HepG2 (cell line): Measurements from ENCODE around the gene CHRNB1. TPM values are rescaled to one million over a fixed set of nuclear protein-coding genes. Genes with fewer than 3 reads are reported as not detected.

Experiments
- GABPB1 ChIP-seq: IDR thresholded peaks from 2 replicates; pipeline ENCODE4 v1.6.1; 2016; ENCODE audit warnings: mild to moderate bottlenecking, missing genetic modification reagents, moderate library complexity, missing compliant biosample characterization
- MED1 ChIP-seq: sonication (generic); formaldehyde crosslinking; IDR thresholded peaks from 2 replicates; pipeline ENCODE4 v1.4.0; 2020; ENCODE audit warnings: missing genetic modification reagents
- POLR2A ChIP-seq, 2 experiments: IDR thresholded peaks; 2 replicates each; pipeline ENCODE4 v1.6.1; 2011; ENCODE audit warnings: low read depth in 2 of 2, low read length in 2 of 2, mild to moderate bottlenecking in 1 of 2, moderate library complexity in 1 of 2; ENCODE audit not compliant: insufficient read depth in 1 of 2
- ZFX ChIP-seq: sonication (generic); formaldehyde crosslinking; IDR thresholded peaks from 2 replicates; pipeline ENCODE4 v1.4.0; 2020; ENCODE audit warnings: mild to moderate bottlenecking, low read depth, missing genetic modification reagents, moderate library complexity
- ZNF496 ChIP-seq: sonication (generic); formaldehyde crosslinking; IDR thresholded peaks from 2 replicates; pipeline ENCODE4 v1.8.1; 2023; ENCODE audit warnings: mild to moderate bottlenecking, moderate library complexity, missing genetic modification reagents; ENCODE audit not compliant: insufficient replicate concordance
- polyA plus RNA-seq, 8 experiments: library from polyadenylated mRNA; depleted of rRNA in 3 of 8; stranded (reverse) in 7 of 8; unstranded in 1 of 8; fragments of >200 nt; fragmentation: Illumina TruSeq in 4 of 8; extraction: Trizol in 4 of 8; gene quantifications; 2 replicates each; pipeline versions ENCODE4 v1.2.1 to v1.2.3, GENCODE V29; 2011 to 2016; ENCODE audit warnings: low read depth in 4 of 8, missing spikeins in 1 of 8, mixed read lengths in 1 of 8; ENCODE audit not compliant: insufficient read depth in 1 of 8
- total RNA-seq, 5 experiments: library from RNA; depleted of rRNA; stranded (reverse); fragments of >200 nt; fragmentation: Illumina TruSeq; extraction: Trizol; gene quantifications; 2 replicates each; pipeline ENCODE4 v1.2.3, GENCODE V29; 2016; ENCODE audit warnings: low read depth in 1 of 5
- TF ChIP-seq, protein P1 (sequence below): sonication (generic); formaldehyde crosslinking; IDR thresholded peaks from 2 replicates; pipeline ENCODE4 v1.4.0; 2020; ENCODE audit warnings: missing genetic modification reagents
- TF ChIP-seq, protein P2 (sequence below): sonication (generic); formaldehyde crosslinking; IDR thresholded peaks from 2 replicates; pipeline ENCODE4 v1.8.0; 2022; ENCODE audit warnings: mild to moderate bottlenecking, missing genetic modification reagents, moderate library complexity
- TF ChIP-seq, protein P3 (sequence below): sonication (generic); formaldehyde crosslinking; IDR thresholded peaks from 2 replicates; pipeline ENCODE4 v1.4.0; 2020; ENCODE audit warnings: missing genetic modification reagents, mild to moderate bottlenecking, borderline replicate concordance
- TF ChIP-seq, protein P4 (sequence below): sonication (generic); formaldehyde crosslinking; IDR thresholded peaks from 2 replicates; pipeline ENCODE4 v1.9.0; 2021; ENCODE audit warnings: missing genetic modification reagents, borderline replicate concordance
- TF ChIP-seq, protein P5 (sequence below): sonication (generic); formaldehyde crosslinking; IDR thresholded peaks from 2 replicates; pipeline ENCODE4 v1.4.0; 2020; ENCODE audit warnings: missing genetic modification reagents
- TF ChIP-seq, protein P6 (sequence below): sonication (generic); formaldehyde crosslinking; IDR thresholded peaks from 2 replicates; pipeline ENCODE4 v1.4.0; 2020; ENCODE audit warnings: missing genetic modification reagents
- TF ChIP-seq, protein P7 (sequence below): IDR thresholded peaks from 2 replicates; pipeline ENCODE4 v1.6.1; 2018; ENCODE audit warnings: missing genetic modification reagents, mild to moderate bottlenecking, missing compliant biosample characterization

CHRNB1 gene
- total and polyA plus RNA-seq, 2 of the 13 experiments (the other 11 are each of a cell fraction or from before 2014, with no cell fraction given) = 5.4 to 33.7 TPM

DNA sequence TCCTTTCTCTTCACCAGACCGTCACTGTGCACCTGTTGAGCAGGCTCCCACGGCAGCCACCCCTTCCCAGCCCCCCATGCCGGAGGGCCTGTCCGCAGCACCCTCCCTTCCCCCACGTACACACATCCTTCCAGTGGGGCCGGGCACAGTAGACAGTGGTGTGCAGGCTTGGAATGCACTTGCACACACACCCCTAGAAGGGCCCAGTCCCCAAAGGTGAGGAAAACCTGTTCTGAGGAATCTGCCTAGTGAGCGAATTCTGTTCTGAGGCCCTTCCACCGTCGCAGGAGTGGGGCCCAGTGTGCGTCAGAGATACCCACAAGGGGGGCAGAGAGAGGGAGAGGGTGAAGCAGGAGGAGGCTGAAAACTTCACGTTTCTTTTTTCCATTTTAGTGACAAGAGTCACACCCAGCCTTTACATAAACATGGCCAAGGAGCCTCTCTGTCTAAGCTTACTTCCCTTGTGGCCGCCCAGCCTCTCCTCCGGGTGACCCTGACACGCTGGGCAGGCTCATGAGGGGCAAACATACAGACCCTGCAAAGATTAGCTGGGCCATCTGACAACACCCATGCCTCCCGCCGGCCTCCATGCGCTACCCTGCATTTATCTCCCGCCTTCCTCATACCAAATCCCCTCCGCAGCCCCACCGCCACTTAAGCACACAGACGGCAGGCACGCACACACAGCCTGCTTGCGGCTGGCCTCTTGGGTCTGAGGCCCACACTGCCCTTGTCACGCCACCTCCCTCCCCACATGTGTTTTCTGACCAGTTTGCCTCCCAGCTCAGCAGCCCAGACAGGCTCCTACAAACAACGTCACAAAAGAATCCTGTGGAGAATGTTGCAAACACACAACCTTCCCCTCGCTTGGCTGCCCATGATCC lies 32.8 kb downstream of the CHRNB1 start (continued):
- TF ChIP-seq, protein P1, sequence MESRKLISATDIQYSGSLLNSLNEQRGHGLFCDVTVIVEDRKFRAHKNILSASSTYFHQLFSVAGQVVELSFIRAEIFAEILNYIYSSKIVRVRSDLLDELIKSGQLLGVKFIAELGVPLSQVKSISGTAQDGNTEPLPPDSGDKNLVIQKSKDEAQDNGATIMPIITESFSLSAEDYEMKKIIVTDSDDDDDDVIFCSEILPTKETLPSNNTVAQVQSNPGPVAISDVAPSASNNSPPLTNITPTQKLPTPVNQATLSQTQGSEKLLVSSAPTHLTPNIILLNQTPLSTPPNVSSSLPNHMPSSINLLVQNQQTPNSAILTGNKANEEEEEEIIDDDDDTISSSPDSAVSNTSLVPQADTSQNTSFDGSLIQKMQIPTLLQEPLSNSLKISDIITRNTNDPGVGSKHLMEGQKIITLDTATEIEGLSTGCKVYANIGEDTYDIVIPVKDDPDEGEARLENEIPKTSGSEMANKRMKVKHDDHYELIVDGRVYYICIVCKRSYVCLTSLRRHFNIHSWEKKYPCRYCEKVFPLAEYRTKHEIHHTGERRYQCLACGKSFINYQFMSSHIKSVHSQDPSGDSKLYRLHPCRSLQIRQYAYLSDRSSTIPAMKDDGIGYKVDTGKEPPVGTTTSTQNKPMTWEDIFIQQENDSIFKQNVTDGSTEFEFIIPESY (CRISPR knock-in tag) = peak; percentile 33; the same call in 1 of the 2 replicates
- TF ChIP-seq, protein P2, sequence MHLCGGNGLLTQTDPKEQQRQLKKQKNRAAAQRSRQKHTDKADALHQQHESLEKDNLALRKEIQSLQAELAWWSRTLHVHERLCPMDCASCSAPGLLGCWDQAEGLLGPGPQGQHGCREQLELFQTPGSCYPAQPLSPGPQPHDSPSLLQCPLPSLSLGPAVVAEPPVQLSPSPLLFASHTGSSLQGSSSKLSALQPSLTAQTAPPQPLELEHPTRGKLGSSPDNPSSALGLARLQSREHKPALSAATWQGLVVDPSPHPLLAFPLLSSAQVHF (CRISPR knock-in tag) = no peak
- TF ChIP-seq ZFX (CRISPR knock-in tag) (peak; percentile 62; the same call in 1 of the 2 replicates), GABPB1 (CRISPR knock-in tag) (peak; percentile 32; the same call in 1 of the 2 replicates), MED1 (CRISPR knock-in tag) (no peak), POLR2A (IDR thresholded peaks at IDR 0.05; ENCODE audit: insufficient read depth in 1 of 2, low read depth in 2 of 2, low read length in 2 of 2) (peak in 1 of 2 experiments; percentile 46; a peak in 1 of 4 replicates), ZNF496 (no peak)
- TF ChIP-seq, protein P3, sequence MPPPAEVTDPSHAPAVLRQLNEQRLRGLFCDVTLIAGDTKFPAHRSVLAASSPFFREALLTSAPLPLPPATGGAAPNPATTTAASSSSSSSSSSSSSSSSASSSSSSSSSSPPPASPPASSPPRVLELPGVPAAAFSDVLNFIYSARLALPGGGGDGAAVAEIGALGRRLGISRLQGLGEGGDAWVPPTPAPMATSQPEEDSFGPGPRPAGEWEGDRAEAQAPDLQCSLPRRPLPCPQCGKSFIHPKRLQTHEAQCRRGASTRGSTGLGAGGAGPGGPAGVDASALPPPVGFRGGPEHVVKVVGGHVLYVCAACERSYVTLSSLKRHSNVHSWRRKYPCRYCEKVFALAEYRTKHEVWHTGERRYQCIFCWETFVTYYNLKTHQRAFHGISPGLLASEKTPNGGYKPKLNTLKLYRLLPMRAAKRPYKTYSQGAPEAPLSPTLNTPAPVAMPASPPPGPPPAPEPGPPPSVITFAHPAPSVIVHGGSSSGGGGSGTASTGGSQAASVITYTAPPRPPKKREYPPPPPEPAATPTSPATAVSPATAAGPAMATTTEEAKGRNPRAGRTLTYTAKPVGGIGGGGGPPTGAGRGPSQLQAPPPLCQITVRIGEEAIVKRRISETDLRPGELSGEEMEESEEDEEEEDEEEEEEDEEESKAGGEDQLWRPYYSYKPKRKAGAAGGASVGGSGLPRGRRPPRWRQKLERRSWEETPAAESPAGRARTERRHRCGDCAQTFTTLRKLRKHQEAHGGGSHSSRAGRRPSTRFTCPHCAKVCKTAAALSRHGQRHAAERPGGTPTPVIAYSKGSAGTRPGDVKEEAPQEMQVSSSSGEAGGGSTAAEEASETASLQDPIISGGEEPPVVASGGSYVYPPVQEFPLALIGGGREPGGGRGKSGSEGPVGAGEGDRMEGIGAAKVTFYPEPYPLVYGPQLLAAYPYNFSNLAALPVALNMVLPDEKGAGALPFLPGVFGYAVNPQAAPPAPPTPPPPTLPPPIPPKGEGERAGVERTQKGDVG (CRISPR knock-in tag) = 0 out of 2 replicates have a peak, but pooled peaks have one; percentile 33
- TF ChIP-seq, protein P4, sequence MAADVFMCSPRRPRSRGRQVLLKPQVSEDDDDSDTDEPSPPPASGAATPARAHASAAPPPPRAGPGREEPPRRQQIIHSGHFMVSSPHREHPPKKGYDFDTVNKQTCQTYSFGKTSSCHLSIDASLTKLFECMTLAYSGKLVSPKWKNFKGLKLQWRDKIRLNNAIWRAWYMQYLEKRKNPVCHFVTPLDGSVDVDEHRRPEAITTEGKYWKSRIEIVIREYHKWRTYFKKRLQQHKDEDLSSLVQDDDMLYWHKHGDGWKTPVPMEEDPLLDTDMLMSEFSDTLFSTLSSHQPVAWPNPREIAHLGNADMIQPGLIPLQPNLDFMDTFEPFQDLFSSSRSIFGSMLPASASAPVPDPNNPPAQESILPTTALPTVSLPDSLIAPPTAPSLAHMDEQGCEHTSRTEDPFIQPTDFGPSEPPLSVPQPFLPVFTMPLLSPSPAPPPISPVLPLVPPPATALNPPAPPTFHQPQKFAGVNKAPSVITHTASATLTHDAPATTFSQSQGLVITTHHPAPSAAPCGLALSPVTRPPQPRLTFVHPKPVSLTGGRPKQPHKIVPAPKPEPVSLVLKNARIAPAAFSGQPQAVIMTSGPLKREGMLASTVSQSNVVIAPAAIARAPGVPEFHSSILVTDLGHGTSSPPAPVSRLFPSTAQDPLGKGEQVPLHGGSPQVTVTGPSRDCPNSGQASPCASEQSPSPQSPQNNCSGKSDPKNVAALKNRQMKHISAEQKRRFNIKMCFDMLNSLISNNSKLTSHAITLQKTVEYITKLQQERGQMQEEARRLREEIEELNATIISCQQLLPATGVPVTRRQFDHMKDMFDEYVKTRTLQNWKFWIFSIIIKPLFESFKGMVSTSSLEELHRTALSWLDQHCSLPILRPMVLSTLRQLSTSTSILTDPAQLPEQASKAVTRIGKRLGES (CRISPR knock-in tag) = no peak
- TF ChIP-seq, protein P5, sequence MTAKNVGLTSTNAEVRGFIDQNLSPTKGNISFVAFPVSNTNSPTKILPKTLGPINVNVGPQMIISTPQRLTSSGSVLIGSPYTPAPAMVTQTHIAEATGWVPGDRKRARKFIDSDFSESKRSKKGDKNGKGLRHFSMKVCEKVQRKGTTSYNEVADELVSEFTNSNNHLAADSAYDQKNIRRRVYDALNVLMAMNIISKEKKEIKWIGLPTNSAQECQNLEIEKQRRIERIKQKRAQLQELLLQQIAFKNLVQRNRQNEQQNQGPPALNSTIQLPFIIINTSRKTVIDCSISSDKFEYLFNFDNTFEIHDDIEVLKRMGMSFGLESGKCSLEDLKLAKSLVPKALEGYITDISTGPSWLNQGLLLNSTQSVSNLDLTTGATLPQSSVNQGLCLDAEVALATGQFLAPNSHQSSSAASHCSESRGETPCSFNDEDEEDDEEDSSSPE = 0 out of 2 replicates have a peak, but pooled peaks have one; percentile 17
- TF ChIP-seq, protein P6, sequence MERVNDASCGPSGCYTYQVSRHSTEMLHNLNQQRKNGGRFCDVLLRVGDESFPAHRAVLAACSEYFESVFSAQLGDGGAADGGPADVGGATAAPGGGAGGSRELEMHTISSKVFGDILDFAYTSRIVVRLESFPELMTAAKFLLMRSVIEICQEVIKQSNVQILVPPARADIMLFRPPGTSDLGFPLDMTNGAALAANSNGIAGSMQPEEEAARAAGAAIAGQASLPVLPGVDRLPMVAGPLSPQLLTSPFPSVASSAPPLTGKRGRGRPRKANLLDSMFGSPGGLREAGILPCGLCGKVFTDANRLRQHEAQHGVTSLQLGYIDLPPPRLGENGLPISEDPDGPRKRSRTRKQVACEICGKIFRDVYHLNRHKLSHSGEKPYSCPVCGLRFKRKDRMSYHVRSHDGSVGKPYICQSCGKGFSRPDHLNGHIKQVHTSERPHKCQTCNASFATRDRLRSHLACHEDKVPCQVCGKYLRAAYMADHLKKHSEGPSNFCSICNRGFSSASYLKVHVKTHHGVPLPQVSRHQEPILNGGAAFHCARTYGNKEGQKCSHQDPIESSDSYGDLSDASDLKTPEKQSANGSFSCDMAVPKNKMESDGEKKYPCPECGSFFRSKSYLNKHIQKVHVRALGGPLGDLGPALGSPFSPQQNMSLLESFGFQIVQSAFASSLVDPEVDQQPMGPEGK = peak; percentile 41
- TF ChIP-seq, protein P7, sequence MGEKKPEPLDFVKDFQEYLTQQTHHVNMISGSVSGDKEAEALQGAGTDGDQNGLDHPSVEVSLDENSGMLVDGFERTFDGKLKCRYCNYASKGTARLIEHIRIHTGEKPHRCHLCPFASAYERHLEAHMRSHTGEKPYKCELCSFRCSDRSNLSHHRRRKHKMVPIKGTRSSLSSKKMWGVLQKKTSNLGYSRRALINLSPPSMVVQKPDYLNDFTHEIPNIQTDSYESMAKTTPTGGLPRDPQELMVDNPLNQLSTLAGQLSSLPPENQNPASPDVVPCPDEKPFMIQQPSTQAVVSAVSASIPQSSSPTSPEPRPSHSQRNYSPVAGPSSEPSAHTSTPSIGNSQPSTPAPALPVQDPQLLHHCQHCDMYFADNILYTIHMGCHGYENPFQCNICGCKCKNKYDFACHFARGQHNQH (CRISPR knock-in tag) = 0 out of 2 replicates have a peak, but pooled peaks have one; percentile 17
